ENCODE data around the gene TF. TPM values are rescaled to one million over a fixed set of nuclear protein-coding genes. Genes with fewer than 3 reads are reported as not detected.

The TF gene
- total and polyA plus RNA-seq, 2 of the 8 experiments (the other 6 are each of a cell fraction or from before 2014, with no cell fraction given), result 0.02 to 0.26 TPM

DNA sequence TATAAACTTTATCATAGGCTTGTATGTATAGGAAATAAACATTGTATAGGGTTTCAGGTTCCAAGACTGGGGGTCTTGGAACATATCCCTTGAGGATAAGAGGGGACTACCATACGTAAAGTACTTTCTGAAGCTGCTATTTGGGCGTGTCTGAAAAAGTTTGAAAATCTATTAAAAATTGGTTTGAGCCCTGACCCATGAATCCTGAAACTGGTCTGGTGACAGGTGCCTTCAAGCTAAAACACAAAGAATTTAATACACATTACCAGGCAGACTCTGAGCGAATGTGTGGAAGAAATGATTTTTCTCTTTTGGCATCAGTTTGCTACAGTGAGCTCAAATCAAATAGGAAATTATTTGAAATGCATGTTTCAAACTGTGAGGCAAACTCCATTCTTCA lies 16.3 kb downstream of the TF start:
- Histone ChIP-seq H2BK5ac (ENCODE audit: low read depth, low read length) (no peak overlapping the region), H3K79me2 (ENCODE audit: control insufficient read depth in 1 of 2, insufficient read depth in 2 of 2, low read length in 2 of 2) (no peaks in the 10 kb centered on the region), H3K27ac (ENCODE audit: low read depth, low read length) (no peak overlapping the region), H2BK15ac (ENCODE audit: low read length) (no peak overlapping the region), H2BK20ac (ENCODE audit: low read length) (no peak overlapping the region), H3K4ac (replicated peaks; ENCODE audit: insufficient read length, low read depth, low read length) (no peak overlapping the region), H4K91ac (replicated peaks; ENCODE audit: insufficient read length, low read length) (no peak overlapping the region), H3K18ac (ENCODE audit: extremely low read depth, low read length) (no peak overlapping the region), H3K27me3 (replicated peaks in 1 of 4; ENCODE audit: control insufficient read depth in 3 of 4, extremely low read depth in 1 of 4, insufficient read depth in 3 of 4, low read length in 3 of 4) (no peaks in the 10 kb centered on the region), H2AFZ (ENCODE audit: low read length) (no peak overlapping the region), H3K4me1 (replicated peaks in 1 of 4; ENCODE audit: control insufficient read depth in 3 of 4, insufficient read depth in 4 of 4, low read length in 3 of 4) (peaks cover 0 to 4% (median under 1%) of the 10 kb centered on the region in 4 experiments; a peak in 1 of 7 replicates), H3K9ac (replicated peaks in 1 of 4; ENCODE audit: extremely low read depth in 1 of 4, low read depth in 3 of 4, low read length in 3 of 4) (no peak overlapping the region), H4K5ac (ENCODE audit: insufficient read length, low read depth, low read length) (no peak overlapping the region), H2AK5ac (ENCODE audit: low read depth, low read length) (no peak overlapping the region), H3K36me3 (ENCODE audit: control insufficient read depth in 2 of 4, insufficient read depth in 4 of 4, low read length in 3 of 4) (no peaks in the 10 kb centered on the region), H3K4me2 (ENCODE audit: insufficient read depth in 1 of 2, low read depth in 2 of 2, low read length in 2 of 2) (no peak overlapping the region), H3K56ac (replicated peaks; ENCODE audit: insufficient read length, low read depth, low read length) (no peak overlapping the region), H3K23me2 (ENCODE audit: low read depth, low read length) (no peaks in the 10 kb centered on the region), H4K8ac (ENCODE audit: extremely low read depth, insufficient read depth, low read length) (no peak overlapping the region), H3K14ac (ENCODE audit: insufficient read length) (no peak overlapping the region), H3K9me3 (ENCODE audit: insufficient read depth in 2 of 2, low read depth in 1 of 2, low read length in 1 of 2) (no peaks in the 10 kb centered on the region), H2BK12ac (ENCODE audit: low read depth, low read length) (no peak overlapping the region), H3K79me1 (ENCODE audit: low read depth, low read length) (no peaks in the 10 kb centered on the region), H3K4me3 (ENCODE audit: extremely low read depth in 1 of 4, insufficient read depth in 2 of 4, low read depth in 3 of 4, low read length in 4 of 4) (no peak overlapping the region), H2BK120ac (replicated peaks; ENCODE audit: low read depth, low read length) (no peak overlapping the region), H4K20me1 (replicated peaks in 1 of 2; ENCODE audit: control insufficient read depth in 1 of 2, insufficient read depth in 2 of 2, low read length in 2 of 2) (no peaks in the 10 kb centered on the region), H3K23ac (ENCODE audit: insufficient read length) (no peak overlapping the region)
- no peak for FAIRE-seq
- WGBS, 2 experiments (ENCODE audit: extremely low coverage in 1 of 2, insufficient coverage in 1 of 2, insufficient read length in 1 of 2, insufficient replicate concordance in 2 of 2, low coverage in 1 of 2, low lambda C conversion rate in 2 of 2, missing lambda C conversion rate in 1 of 2), result 89% methylated on average over 3 of the region's 3 CpGs; no CpG with 5 or more reads in 1 of the 2 experiments
- ChIA-PET POLR2A (ENCODE audit: partially characterized antibody) (no interaction called here), CTCF (ENCODE audit: partially characterized antibody) (interaction anchor here (1.6 to 1.7 kb wide), 2 partner anchors 13 to 17 kb away, joined by 3 to 4 read pairs; partner anchors contain the start of gene TF)
- DNase-seq (ENCODE audit: low read depth in 1 of 2, low spot score in 2 of 2), result no peak
- no peak for TF ChIP-seq SIN3A (conservative IDR thresholded peaks at IDR 0.05 in 1 of 2, IDR thresholded peaks at IDR 0.05 in 1 of 2; ENCODE audit: low read depth in 1 of 2, low read length in 2 of 2)
- no peak for TF ChIP-seq TEAD4 (IDR thresholded peaks at IDR 0.05; ENCODE audit: low read depth, low read length)
- TF ChIP-seq BRCA1 (IDR thresholded peaks at IDR 0.05; ENCODE audit: low read depth, low read length), result no peak
- no peak for TF ChIP-seq RFX5 (IDR thresholded peaks at IDR 0.05; ENCODE audit: borderline replicate concordance, low read depth, low read length)
- TF ChIP-seq, protein P1, sequence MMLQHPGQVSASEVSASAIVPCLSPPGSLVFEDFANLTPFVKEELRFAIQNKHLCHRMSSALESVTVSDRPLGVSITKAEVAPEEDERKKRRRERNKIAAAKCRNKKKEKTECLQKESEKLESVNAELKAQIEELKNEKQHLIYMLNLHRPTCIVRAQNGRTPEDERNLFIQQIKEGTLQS (IDR thresholded peaks at IDR 0.05; ENCODE audit: insufficient read depth, low read depth, low read length), result no peak
- no peak for TF ChIP-seq SAP30 (IDR thresholded peaks at IDR 0.05; ENCODE audit: insufficient read depth, insufficient replicate concordance, low read length)
- no peak for TF ChIP-seq SP2 (IDR thresholded peaks at IDR 0.05; ENCODE audit: low read length)
- no peak for TF ChIP-seq BACH1 (IDR thresholded peaks at IDR 0.05; ENCODE audit: low read length)
- TF ChIP-seq, protein P2, sequence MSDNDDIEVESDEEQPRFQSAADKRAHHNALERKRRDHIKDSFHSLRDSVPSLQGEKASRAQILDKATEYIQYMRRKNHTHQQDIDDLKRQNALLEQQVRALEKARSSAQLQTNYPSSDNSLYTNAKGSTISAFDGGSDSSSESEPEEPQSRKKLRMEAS (IDR thresholded peaks at IDR 0.05), result no peak
- no peak for TF ChIP-seq NANOG (IDR thresholded peaks at IDR 0.05; ENCODE audit: insufficient read depth, low read depth, low read length, poor library complexity, severe bottlenecking)
- no peak for TF ChIP-seq TBP (IDR thresholded peaks at IDR 0.05; ENCODE audit: low read depth, low read length)
- TF ChIP-seq, protein P3, sequence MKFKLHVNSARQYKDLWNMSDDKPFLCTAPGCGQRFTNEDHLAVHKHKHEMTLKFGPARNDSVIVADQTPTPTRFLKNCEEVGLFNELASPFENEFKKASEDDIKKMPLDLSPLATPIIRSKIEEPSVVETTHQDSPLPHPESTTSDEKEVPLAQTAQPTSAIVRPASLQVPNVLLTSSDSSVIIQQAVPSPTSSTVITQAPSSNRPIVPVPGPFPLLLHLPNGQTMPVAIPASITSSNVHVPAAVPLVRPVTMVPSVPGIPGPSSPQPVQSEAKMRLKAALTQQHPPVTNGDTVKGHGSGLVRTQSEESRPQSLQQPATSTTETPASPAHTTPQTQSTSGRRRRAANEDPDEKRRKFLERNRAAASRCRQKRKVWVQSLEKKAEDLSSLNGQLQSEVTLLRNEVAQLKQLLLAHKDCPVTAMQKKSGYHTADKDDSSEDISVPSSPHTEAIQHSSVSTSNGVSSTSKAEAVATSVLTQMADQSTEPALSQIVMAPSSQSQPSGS (IDR thresholded peaks at IDR 0.05; ENCODE audit: low read length), result no peak
